ENCODE data around the gene LCN1. TPM values are rescaled to one million over a fixed set of nuclear protein-coding genes. Genes with fewer than 3 reads are reported as not detected.

The LCN1 gene
- total RNA-seq, 1 experiment from 2014 or later: not detected

DNA sequence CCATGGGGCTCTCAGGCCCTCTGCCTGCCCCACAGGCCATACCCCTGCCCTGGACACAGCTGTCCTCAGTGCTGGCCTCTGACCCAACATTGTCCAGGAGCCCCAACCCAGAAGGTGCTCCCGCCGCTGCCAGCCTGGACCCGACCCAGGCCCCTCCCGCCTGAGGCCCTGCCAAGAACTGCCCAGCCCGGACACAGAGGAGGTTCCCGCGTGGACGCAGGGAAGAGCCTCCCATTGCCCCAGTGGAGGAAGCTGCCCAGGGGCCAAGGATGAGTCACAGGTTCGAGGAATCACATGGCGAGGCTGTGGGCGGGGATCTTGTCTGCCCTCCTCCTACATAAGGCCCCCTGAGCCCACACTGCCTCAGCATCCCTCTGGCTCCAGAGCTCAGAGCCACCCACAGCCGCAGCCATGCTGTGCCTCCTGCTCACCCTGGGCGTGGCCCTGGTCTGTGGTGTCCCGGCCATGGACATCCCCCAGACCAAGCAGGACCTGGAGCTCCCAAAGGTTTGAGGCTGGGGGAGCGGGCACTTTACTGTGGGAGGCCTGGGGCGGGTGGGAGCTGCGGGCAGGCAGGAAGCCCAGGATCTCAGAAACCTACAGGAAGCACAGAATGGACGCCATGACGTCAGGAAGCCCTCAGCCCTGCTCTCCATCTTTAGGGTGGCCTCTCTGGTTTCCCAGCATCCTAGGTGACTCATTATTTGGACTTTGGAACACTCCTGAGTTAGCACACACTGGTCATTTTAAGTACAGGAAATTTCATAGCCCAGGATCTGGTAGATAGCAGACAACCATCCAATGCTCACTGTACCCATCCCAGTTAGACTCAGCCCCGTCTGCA, 40.4 kb downstream of the LCN1 start, which contains the start of gene PAEP:
Gene PAEP, plus strand, starts transcription at position 366 of the 844 bp plus-strand sequence.
- H3K79me2 ChIP-seq (ENCODE audit: low read length): no peaks in the 10 kb centered on the region
- no TSS peak for BruUV-seq (replicated peaks)
- no peak within 1 kb of the TSS for H3K4me2 ChIP-seq (ENCODE audit: low read length)
- no peaks in the 10 kb centered on the region for H4K20me1 ChIP-seq (ENCODE audit: low read length)
- H3K9me3 ChIP-seq (ENCODE audit: low read length): no peaks in the 10 kb centered on the region
- no peaks in the 10 kb centered on the region for H3K27me3 ChIP-seq (ENCODE audit: low read length)
- no peak within 1 kb of the TSS for H3K4me3 ChIP-seq (ENCODE audit: low read length)
- H3F3A ChIP-seq (ENCODE audit: low read length, unreplicated experiment): no peaks in the 10 kb centered on the region
- peak; percentile 44 for DNase-seq
- no peak within 1 kb of the TSS for H3K27ac ChIP-seq (ENCODE audit: low read length)
- no peak within 1 kb of the TSS for H3K9ac ChIP-seq (ENCODE audit: low read length)
- H3K36me3 ChIP-seq (ENCODE audit: low read depth, low read length): no peaks in the 10 kb centered on the region
- TF ChIP-seq EZH2 (IDR thresholded peaks at IDR 0.05; ENCODE audit: low read length, unreplicated experiment) (no peak), EZH2phosphoT487 (IDR thresholded peaks at IDR 0.05; ENCODE audit: borderline replicate concordance, low read length) (no peak)
- TF ChIP-seq, protein P1, sequence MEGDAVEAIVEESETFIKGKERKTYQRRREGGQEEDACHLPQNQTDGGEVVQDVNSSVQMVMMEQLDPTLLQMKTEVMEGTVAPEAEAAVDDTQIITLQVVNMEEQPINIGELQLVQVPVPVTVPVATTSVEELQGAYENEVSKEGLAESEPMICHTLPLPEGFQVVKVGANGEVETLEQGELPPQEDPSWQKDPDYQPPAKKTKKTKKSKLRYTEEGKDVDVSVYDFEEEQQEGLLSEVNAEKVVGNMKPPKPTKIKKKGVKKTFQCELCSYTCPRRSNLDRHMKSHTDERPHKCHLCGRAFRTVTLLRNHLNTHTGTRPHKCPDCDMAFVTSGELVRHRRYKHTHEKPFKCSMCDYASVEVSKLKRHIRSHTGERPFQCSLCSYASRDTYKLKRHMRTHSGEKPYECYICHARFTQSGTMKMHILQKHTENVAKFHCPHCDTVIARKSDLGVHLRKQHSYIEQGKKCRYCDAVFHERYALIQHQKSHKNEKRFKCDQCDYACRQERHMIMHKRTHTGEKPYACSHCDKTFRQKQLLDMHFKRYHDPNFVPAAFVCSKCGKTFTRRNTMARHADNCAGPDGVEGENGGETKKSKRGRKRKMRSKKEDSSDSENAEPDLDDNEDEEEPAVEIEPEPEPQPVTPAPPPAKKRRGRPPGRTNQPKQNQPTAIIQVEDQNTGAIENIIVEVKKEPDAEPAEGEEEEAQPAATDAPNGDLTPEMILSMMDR (conservative IDR thresholded peaks at IDR 0.05; ENCODE audit: low read depth, low read length): no peak
- ChIA-PET POLR2A (ENCODE audit: unreplicated experiment) (no interaction called here), CTCF (no interaction called here)
- H2AFZ ChIP-seq (ENCODE audit: low read length): no peak within 1 kb of the TSS
- ATAC-seq: peak; percentile 60; the same call in 1 of the 2 replicates
- intact Hi-C loops (cut with micrococcal nuclease): no loop called here
- H3K9me2 ChIP-seq (replicated peaks; ENCODE audit: low read length): no peaks in the 10 kb centered on the region
- H3K4me1 ChIP-seq (ENCODE audit: insufficient read depth, low read length): peaks cover 7% of the 10 kb centered on the region; the same call in 1 of the 2 replicates

DNA sequence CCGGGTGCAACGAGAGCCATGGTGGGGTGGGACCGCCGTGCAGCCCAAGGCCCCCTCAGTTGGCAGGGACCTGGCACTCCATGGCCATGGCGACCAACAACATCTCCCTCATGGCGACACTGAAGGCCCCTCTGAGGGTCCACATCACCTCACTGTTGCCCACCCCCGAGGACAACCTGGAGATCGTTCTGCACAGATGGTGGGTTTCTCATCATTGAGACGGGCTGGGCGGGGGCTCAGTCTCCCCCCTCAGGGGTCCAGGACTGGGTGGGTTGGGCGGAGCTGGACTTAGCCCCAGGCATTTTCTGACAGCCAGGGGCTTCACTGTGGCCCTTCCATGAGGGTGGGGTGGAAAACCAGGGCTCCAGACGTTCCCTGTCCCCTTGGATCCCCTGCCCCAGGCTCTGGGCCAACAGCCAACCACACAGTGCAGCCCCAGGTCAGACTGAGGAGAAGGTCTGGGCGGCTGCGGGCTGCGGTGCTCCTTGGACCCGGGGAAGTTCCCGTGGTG, 41.0 kb downstream of the LCN1 start:
- H3K27me3 ChIP-seq (ENCODE audit: low read length): no peaks in the 10 kb centered on the region
- no peaks in the 10 kb centered on the region for H3K79me2 ChIP-seq (ENCODE audit: low read length)
- no peak for ATAC-seq
- H3F3A ChIP-seq (ENCODE audit: low read length, unreplicated experiment): no peaks in the 10 kb centered on the region
- intact Hi-C loops (cut with micrococcal nuclease): no loop called here
- DNase-seq: no peak
- ChIA-PET POLR2A (ENCODE audit: unreplicated experiment) (no interaction called here), CTCF (no interaction called here)
- H3K27ac ChIP-seq (ENCODE audit: low read length): no peak overlapping the region
- H3K4me3 ChIP-seq (ENCODE audit: low read length): no peak overlapping the region
- H2AFZ ChIP-seq (ENCODE audit: low read length): no peak overlapping the region
- H3K4me2 ChIP-seq (ENCODE audit: low read length): no peak overlapping the region
- H3K9ac ChIP-seq (ENCODE audit: low read length): no peak overlapping the region
- no peaks in the 10 kb centered on the region for H3K9me3 ChIP-seq (ENCODE audit: low read length)
- no peaks in the 10 kb centered on the region for H3K9me2 ChIP-seq (replicated peaks; ENCODE audit: low read length)
- peaks cover 7% of the 10 kb centered on the region; the same call in 1 of the 2 replicates for H3K4me1 ChIP-seq (ENCODE audit: insufficient read depth, low read length)
- no peaks in the 10 kb centered on the region for H4K20me1 ChIP-seq (ENCODE audit: low read length)
- no TSS peak for BruUV-seq (replicated peaks)
- no peak for TF ChIP-seq EZH2 (IDR thresholded peaks at IDR 0.05; ENCODE audit: low read length, unreplicated experiment)
- TF ChIP-seq, protein P1 (conservative IDR thresholded peaks at IDR 0.05; ENCODE audit: low read depth, low read length): no peak
- no peak for TF ChIP-seq EZH2phosphoT487 (IDR thresholded peaks at IDR 0.05; ENCODE audit: borderline replicate concordance, low read length)
- no peaks in the 10 kb centered on the region for H3K36me3 ChIP-seq (ENCODE audit: low read depth, low read length)

DNA sequence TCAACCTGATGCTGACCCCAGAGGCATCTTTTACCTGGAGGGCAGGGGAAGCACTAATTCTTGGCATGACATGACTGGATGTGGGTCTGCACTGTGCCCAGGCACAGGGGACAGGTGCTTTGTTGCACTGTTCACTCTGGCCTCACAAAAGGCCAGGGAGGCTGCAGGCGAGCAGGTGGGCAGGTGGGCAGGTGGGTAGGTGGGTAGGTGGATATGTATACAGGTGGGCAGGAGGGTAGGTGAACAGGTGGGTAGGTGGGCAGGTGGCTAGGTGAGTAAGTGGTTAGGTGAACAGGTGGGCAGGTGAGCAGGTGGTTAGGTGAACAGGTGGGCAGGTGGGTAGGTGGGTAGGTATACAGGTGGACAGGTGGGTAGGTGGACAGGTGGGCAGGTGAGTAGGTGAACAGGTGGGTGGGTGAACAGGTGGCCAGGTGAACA, 41.8 kb downstream of the LCN1 start:
- CTCF ChIA-PET: no interaction called here
- BruUV-seq (replicated peaks): no TSS peak
- no peaks in the 10 kb centered on the region for H3K79me2 ChIP-seq (ENCODE audit: low read length)
- H4K20me1 ChIP-seq (ENCODE audit: low read length): no peaks in the 10 kb centered on the region
- no peak overlapping the region for H3K4me3 ChIP-seq (ENCODE audit: low read length)
- H3K4me1 ChIP-seq (ENCODE audit: insufficient read depth, low read length): peaks cover 7% of the 10 kb centered on the region; the same call in 1 of the 2 replicates
- H3K9me3 ChIP-seq (ENCODE audit: low read length): no peaks in the 10 kb centered on the region
- no peak for ATAC-seq
- no peak overlapping the region for H3K4me2 ChIP-seq (ENCODE audit: low read length)
- no peak overlapping the region for H3K9ac ChIP-seq (ENCODE audit: low read length)
- no peak overlapping the region for H2AFZ ChIP-seq (ENCODE audit: low read length)
- no peaks in the 10 kb centered on the region for H3K9me2 ChIP-seq (replicated peaks; ENCODE audit: low read length)
- POLR2A ChIA-PET (ENCODE audit: unreplicated experiment): no interaction called here
- no peak for DNase-seq
- no peak for TF ChIP-seq EZH2 (IDR thresholded peaks at IDR 0.05; ENCODE audit: low read length, unreplicated experiment)
- TF ChIP-seq EZH2phosphoT487 (IDR thresholded peaks at IDR 0.05; ENCODE audit: borderline replicate concordance, low read length): no peak
- TF ChIP-seq, protein P1 (conservative IDR thresholded peaks at IDR 0.05; ENCODE audit: low read depth, low read length): no peak
- no peaks in the 10 kb centered on the region for H3F3A ChIP-seq (ENCODE audit: low read length, unreplicated experiment)
- H3K27ac ChIP-seq (ENCODE audit: low read length): no peak overlapping the region
- intact Hi-C loops (cut with micrococcal nuclease): no loop called here
- H3K27me3 ChIP-seq (ENCODE audit: low read length): peaks cover 2% of the 10 kb centered on the region; the same call in 1 of the 2 replicates
- H3K36me3 ChIP-seq (ENCODE audit: low read depth, low read length): no peaks in the 10 kb centered on the region

All from PC-3 (cell line).